Measurements from ENCODE around the gene KCNJ16. TPM values are rescaled to one million over a fixed set of nuclear protein-coding genes. Genes with fewer than 3 reads are reported as not detected.
"Not testable (repeated sequence)": the region's sequence is repeated elsewhere in the genome, so short reads cannot be mapped to it uniquely, and the experiment has no call there.

The KCNJ16 gene
- polyA plus RNA-seq (2013, experiment 1 of 2) = 0.35 TPM
- polyA plus RNA-seq (2013, experiment 2 of 2) = 0.76 TPM

DNA sequence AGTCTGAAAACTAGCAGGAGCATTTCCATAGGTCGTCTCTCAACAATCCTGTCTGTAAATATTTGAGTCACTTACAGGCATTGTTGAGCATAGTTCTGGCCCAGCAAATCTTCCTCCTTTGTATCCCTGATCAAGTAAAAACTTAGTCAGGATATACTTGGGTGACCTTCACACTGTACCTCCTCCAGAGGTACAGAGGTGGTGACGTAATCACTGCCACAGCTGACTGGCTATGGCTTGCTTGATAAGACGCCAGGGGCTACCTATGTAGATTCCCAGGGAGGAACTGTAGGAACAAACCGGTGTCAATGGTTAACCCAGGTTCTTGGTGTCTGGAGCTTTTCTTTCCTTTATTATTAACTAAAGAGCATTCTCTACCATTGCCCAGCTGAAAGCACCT is at the start of gene KCNJ16:
Gene KCNJ16 (plus strand): TSS at position 270 of the 400 bp plus-strand sequence. CDS start 56,863 bp downstream, outside the sequence.
- H3K27me3 ChIP-seq (ENCODE audit: insufficient read depth, low read length) = no peaks in the 10 kb centered on the region
- no peak within 1 kb of the TSS for H3K4me3 ChIP-seq (ENCODE audit: low read length)
- peaks cover 7% of the 10 kb centered on the region for H3K4me1 ChIP-seq (ENCODE audit: insufficient read depth, low read length)
- WGBS = 85% methylated on average over 4 of the region's 4 CpGs
- H3K9me3 ChIP-seq (ENCODE audit: insufficient read depth, low read depth, low read length) = no peaks in the 10 kb centered on the region
- H3K9ac ChIP-seq (ENCODE audit: low read depth, low read length) = no peak within 1 kb of the TSS
- H3K27ac ChIP-seq (ENCODE audit: low read depth, low read length) = no peak within 1 kb of the TSS
- H3K36me3 ChIP-seq (ENCODE audit: insufficient read depth, low read length) = no peaks in the 10 kb centered on the region

GRCh38 chr17:70028397-70028796 is 46.6 kb upstream of the KCNJ16 start:
- Histone ChIP-seq H3K4me1 (ENCODE audit: insufficient read depth, low read length) (no peaks in the 10 kb centered on the region), H3K27ac (ENCODE audit: low read depth, low read length) (no peak overlapping the region), H3K9me3 (ENCODE audit: insufficient read depth, low read depth, low read length) (no peaks in the 10 kb centered on the region), H3K4me3 (ENCODE audit: low read length) (no peak overlapping the region), H3K9ac (ENCODE audit: low read depth, low read length) (no peak overlapping the region), H3K36me3 (ENCODE audit: insufficient read depth, low read length) (no peaks in the 10 kb centered on the region), H3K27me3 (ENCODE audit: insufficient read depth, low read length) (no peaks in the 10 kb centered on the region)

DNA sequence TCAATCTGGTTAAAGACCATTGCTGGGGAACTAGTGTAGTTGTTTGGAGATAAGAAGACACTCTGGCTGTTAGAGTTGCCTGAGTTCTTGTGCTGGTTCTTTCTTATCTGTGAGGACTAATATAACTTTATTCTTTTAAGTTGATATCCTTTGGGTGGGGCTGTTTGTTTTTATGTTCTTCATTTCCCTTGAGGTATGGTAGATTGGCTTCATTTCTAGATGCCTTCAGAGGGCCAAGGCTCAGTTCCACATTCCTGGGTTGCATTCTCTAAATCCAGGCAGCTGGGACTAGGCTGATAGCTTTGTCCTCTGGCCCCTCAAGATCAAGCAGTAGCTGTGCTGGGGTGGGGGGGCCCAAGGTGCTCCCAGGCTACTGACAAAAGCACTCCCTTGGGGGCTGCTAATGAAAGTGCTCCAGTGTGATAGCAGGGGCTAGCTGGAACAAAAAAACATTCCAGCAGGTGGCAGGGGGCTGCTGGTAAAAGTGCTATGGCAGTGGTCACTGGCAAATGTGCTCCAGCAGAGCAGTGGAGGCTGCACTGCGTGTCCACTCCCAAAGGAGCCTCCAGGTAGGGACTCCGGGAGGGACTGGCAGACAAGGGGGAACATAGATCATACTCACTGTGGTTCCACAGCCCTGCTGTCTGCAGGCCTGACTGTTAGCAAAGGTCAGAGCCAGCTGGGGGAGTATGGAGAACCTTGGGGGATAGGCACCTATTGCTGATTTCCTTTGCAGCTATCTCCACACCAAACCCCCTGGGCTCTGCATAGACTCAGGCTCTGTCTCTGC is 45.9 kb upstream of the KCNJ16 start:
- Histone ChIP-seq H3K36me3 (ENCODE audit: insufficient read depth, low read length) (no peaks in the 10 kb centered on the region), H3K4me1 (ENCODE audit: insufficient read depth, low read length) (no peaks in the 10 kb centered on the region), H3K4me3 (ENCODE audit: low read length) (no peak overlapping the region), H3K9ac (ENCODE audit: low read depth, low read length) (no peak overlapping the region), H3K9me3 (ENCODE audit: insufficient read depth, low read depth, low read length) (no peaks in the 10 kb centered on the region), H3K27ac (ENCODE audit: low read depth, low read length) (no peak overlapping the region), H3K27me3 (ENCODE audit: insufficient read depth, low read length) (no peaks in the 10 kb centered on the region)
- WGBS = 95% methylated on average over 2 of the region's 2 CpGs

GRCh38 chr17:70030371-70030770 is 44.7 kb upstream of the KCNJ16 start:
- Histone ChIP-seq H3K4me1 (ENCODE audit: insufficient read depth, low read length) (no peaks in the 10 kb centered on the region), H3K9ac (ENCODE audit: low read depth, low read length) (no peak overlapping the region), H3K9me3 (ENCODE audit: insufficient read depth, low read depth, low read length) (no peaks in the 10 kb centered on the region), H3K36me3 (ENCODE audit: insufficient read depth, low read length) (no peaks in the 10 kb centered on the region), H3K27ac (ENCODE audit: low read depth, low read length) (no peak overlapping the region), H3K4me3 (ENCODE audit: low read length) (no peak overlapping the region), H3K27me3 (ENCODE audit: insufficient read depth, low read length) (no peaks in the 10 kb centered on the region)
- 91% methylated on average over 1 of the region's 1 CpG for WGBS

- Histone ChIP-seq H3K4me3 (ENCODE audit: low read length) (no peak overlapping the region), H3K9ac (ENCODE audit: low read depth, low read length) (no peak overlapping the region), H3K27ac (ENCODE audit: low read depth, low read length) (no peak overlapping the region), H3K27me3 (ENCODE audit: insufficient read depth, low read length) (no peaks in the 10 kb centered on the region), H3K9me3 (ENCODE audit: insufficient read depth, low read depth, low read length) (no peaks in the 10 kb centered on the region), H3K36me3 (ENCODE audit: insufficient read depth, low read length) (no peaks in the 10 kb centered on the region), H3K4me1 (ENCODE audit: insufficient read depth, low read length) (no peaks in the 10 kb centered on the region)
Measured at GRCh38 chr17:70031341-70031740, 43.7 kb upstream of the KCNJ16 start.

GRCh38 chr17:70033165-70033564 is 41.9 kb upstream of the KCNJ16 start:
- Histone ChIP-seq H3K9me3 (ENCODE audit: insufficient read depth, low read depth, low read length) (no peaks in the 10 kb centered on the region), H3K27me3 (ENCODE audit: insufficient read depth, low read length) (no peaks in the 10 kb centered on the region), H3K27ac (ENCODE audit: low read depth, low read length) (no peak overlapping the region), H3K4me3 (ENCODE audit: low read length) (no peak overlapping the region), H3K9ac (ENCODE audit: low read depth, low read length) (no peak overlapping the region), H3K36me3 (ENCODE audit: insufficient read depth, low read length) (no peaks in the 10 kb centered on the region), H3K4me1 (ENCODE audit: insufficient read depth, low read length) (no peaks in the 10 kb centered on the region)

GRCh38 chr17:70034158-70034557 is 40.9 kb upstream of the KCNJ16 start:
- H3K4me3 ChIP-seq (ENCODE audit: low read length) = no peak overlapping the region
- H3K9me3 ChIP-seq (ENCODE audit: insufficient read depth, low read depth, low read length) = no peaks in the 10 kb centered on the region
- H3K4me1 ChIP-seq (ENCODE audit: insufficient read depth, low read length) = no peaks in the 10 kb centered on the region
- H3K9ac ChIP-seq (ENCODE audit: low read depth, low read length) = no peak overlapping the region
- no peaks in the 10 kb centered on the region for H3K36me3 ChIP-seq (ENCODE audit: insufficient read depth, low read length)
- 98% methylated on average over 3 of the region's 5 CpGs for WGBS
- H3K27ac ChIP-seq (ENCODE audit: low read depth, low read length) = no peak overlapping the region
- H3K27me3 ChIP-seq (ENCODE audit: insufficient read depth, low read length) = no peaks in the 10 kb centered on the region

DNA sequence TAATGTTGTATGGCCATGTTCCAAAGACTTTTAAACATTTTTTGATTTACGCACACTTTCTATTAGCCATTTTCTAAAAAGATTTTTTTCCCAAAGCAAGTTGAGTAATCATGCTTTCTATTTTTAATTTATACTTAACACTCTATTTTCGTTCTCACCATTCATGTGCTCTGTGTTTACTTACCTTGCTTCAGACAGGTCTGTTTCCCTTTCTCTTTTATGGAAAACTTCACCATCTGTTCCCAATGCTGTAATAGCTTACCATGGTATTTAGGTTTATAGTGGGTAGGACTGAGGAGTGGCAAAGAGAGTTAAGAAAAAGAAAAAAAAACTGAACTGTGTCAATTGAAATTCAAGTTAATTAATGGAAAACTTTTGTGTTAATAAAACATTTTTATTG is 37.5 kb upstream of the KCNJ16 start:
- WGBS = 94% methylated on average over 2 of the region's 2 CpGs
- H3K4me1 ChIP-seq (ENCODE audit: insufficient read depth, low read length) = no peaks in the 10 kb centered on the region
- no peak overlapping the region for H3K27ac ChIP-seq (ENCODE audit: low read depth, low read length)
- H3K9ac ChIP-seq (ENCODE audit: low read depth, low read length) = no peak overlapping the region
- H3K9me3 ChIP-seq (ENCODE audit: insufficient read depth, low read depth, low read length) = no peaks in the 10 kb centered on the region
- H3K4me3 ChIP-seq (ENCODE audit: low read length) = no peak overlapping the region
- H3K27me3 ChIP-seq (ENCODE audit: insufficient read depth, low read length) = no peaks in the 10 kb centered on the region
- no peaks in the 10 kb centered on the region for H3K36me3 ChIP-seq (ENCODE audit: insufficient read depth, low read length)

DNA sequence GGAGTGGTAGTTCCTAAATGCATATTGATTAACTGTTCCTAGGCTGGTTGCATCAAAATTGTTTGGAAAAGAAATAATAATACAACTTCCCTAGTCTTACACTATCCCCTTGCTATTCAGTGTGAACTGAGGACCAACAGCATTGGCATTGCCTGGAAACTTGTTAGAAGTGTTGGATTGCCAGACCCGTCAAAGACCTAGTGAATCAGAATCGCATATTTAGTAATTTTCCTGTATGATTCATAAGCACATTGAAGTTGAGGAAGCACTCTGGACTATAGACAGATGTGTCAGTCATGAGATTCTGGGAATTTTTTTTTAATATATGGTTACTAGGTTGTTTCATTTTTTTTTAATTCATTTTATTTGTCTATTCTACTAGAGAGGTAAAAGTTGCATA is 34.7 kb upstream of the KCNJ16 start:
- Histone ChIP-seq H3K4me3 (ENCODE audit: low read length) (no peak overlapping the region), H3K9ac (ENCODE audit: low read depth, low read length) (no peak overlapping the region), H3K27me3 (ENCODE audit: insufficient read depth, low read length) (no peaks in the 10 kb centered on the region), H3K4me1 (ENCODE audit: insufficient read depth, low read length) (no peaks in the 10 kb centered on the region), H3K27ac (ENCODE audit: low read depth, low read length) (no peak overlapping the region), H3K9me3 (ENCODE audit: insufficient read depth, low read depth, low read length) (no peaks in the 10 kb centered on the region), H3K36me3 (ENCODE audit: insufficient read depth, low read length) (no peaks in the 10 kb centered on the region)
- 100% methylated on average over 2 of the region's 2 CpGs for WGBS

- Histone ChIP-seq H3K36me3 (ENCODE audit: insufficient read depth, low read length) (no peaks in the 10 kb centered on the region), H3K27ac (ENCODE audit: low read depth, low read length) (no peak overlapping the region), H3K9me3 (ENCODE audit: insufficient read depth, low read depth, low read length) (no peaks in the 10 kb centered on the region), H3K4me1 (ENCODE audit: insufficient read depth, low read length) (no peaks in the 10 kb centered on the region), H3K27me3 (ENCODE audit: insufficient read depth, low read length) (no peaks in the 10 kb centered on the region), H3K4me3 (ENCODE audit: low read length) (no peak overlapping the region), H3K9ac (ENCODE audit: low read depth, low read length) (no peak overlapping the region)
- WGBS = 87% methylated on average over 1 of the region's 1 CpG
Measured at GRCh38 chr17:70041061-70041460, 34.0 kb upstream of the KCNJ16 start.

- no peaks in the 10 kb centered on the region for H3K4me1 ChIP-seq (ENCODE audit: insufficient read depth, low read length)
- H3K4me3 ChIP-seq (ENCODE audit: low read length) = no peak overlapping the region
- H3K9ac ChIP-seq (ENCODE audit: low read depth, low read length) = no peak overlapping the region
- H3K9me3 ChIP-seq (ENCODE audit: insufficient read depth, low read depth, low read length) = no peaks in the 10 kb centered on the region
- H3K27me3 ChIP-seq (ENCODE audit: insufficient read depth, low read length) = no peaks in the 10 kb centered on the region
- no peak overlapping the region for H3K27ac ChIP-seq (ENCODE audit: low read depth, low read length)
- H3K36me3 ChIP-seq (ENCODE audit: insufficient read depth, low read length) = no peaks in the 10 kb centered on the region
- 95% methylated on average over 6 of the region's 6 CpGs for WGBS
Measured at GRCh38 chr17:70041540-70041939, 33.5 kb upstream of the KCNJ16 start.

DNA sequence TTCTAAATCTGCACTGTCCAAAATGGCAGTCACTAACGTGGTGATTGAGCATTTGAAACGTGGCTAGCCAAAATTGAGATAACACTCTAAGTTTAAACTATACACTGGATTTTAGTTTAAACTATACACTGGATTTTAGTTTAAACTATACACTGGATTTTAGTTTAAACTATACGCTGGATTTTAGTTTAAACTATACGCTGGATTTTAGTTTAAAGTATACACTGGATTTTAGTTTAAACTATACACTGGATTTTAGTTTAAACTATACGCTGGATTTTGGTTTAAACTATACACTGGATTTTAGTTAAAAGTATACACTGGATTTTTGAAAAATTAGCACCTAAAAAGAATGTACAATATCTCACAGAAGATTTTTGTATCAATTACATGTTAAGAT is 29.2 kb upstream of the KCNJ16 start:
- H3K9ac ChIP-seq (ENCODE audit: low read depth, low read length); H3K27ac ChIP-seq (ENCODE audit: low read depth, low read length); H3K4me1 ChIP-seq (ENCODE audit: insufficient read depth, low read length); H3K36me3 ChIP-seq (ENCODE audit: insufficient read depth, low read length); H3K9me3 ChIP-seq (ENCODE audit: insufficient read depth, low read depth, low read length); H3K27me3 ChIP-seq (ENCODE audit: insufficient read depth, low read length); H3K4me3 ChIP-seq (ENCODE audit: low read length): not testable (repeated sequence)
- 93% methylated on average over 2 of the region's 5 CpGs for WGBS

Data from HUES64 (cell line).